K562 (cell line): ENCODE data around the gene SYPL2. TPM values are rescaled to one million over a fixed set of nuclear protein-coding genes. Genes with fewer than 3 reads are reported as not detected.

ENCODE experiments used
- ATAC-seq: fragments of 200-7000 bp; cut with Tn5 transposase; 3 replicates; pipeline ENCODE4 v1.9.1; 2020; ENCODE audit warnings: moderate library complexity
- BruUV-seq: library from RNA; stranded (reverse); fragments of 400-500 nt; replicated peaks from 2 replicates; lab custom pipeline; 2021; lab: Mats Ljungman, UMichigan
- CTCF ChIA-PET: fragments of 300-600 bp; formaldehyde crosslinking; extraction: SDS; loops from one replicate; lab custom pipeline; 2021; ENCODE audit warnings: low intra/inter-chr PET ratio; lab: Yijun Ruan, JAX
- POLR2A ChIA-PET: fragments of 300-600, 350-650 bp; sonication (Branson Sonifier 250); formaldehyde crosslinking; extraction: SDS; loops from one replicate; lab custom pipeline; 2021; ENCODE audit warnings: antibody characterized with exemption, inconsistent platforms; lab: Yijun Ruan, JAX
- DNase-seq, 4 experiments: peaks; one replicate each; pipeline versions ENCODE4 v3.0.0 to v3.0.0-alpha.2; 2011 to 2018; ENCODE audit warnings: low spot score in 3 of 4, mixed read lengths in 3 of 4; ENCODE audit errors: extremely low read depth in 1 of 4
- FAIRE-seq: peaks from 2 replicates; lab custom pipeline; 2011; peaks lifted over from hg19 to GRCh38; lab: Jason Lieb, UNC
- H2AFZ ChIP-seq: 2 replicates; pipeline ENCODE4 v1.6.0; 2011; ENCODE audit warnings: low read depth, low read length, control low read depth, inconsistent platforms
- H3K27ac ChIP-seq: fragments of 200-600 bp; 3 replicates; pipeline ENCODE4 v1.8.0; 2011; ENCODE audit warnings: low read depth, mild to moderate bottlenecking, control low read depth, inconsistent platforms, low read length, moderate library complexity, mixed read lengths; ENCODE audit errors: extremely low read depth
- H3K27me3 ChIP-seq, 2 experiments: fragments of 300-600 bp in 1 of 2; 2 replicates in 1 of 2; 3 replicates in 1 of 2; pipeline versions ENCODE4 v1.6.0 to v1.8.0; 2011; ENCODE audit warnings: inconsistent platforms in 2 of 2, low read length in 2 of 2, mild to moderate bottlenecking in 1 of 2, mixed read lengths in 1 of 2, moderate library complexity in 1 of 2; ENCODE audit not compliant: control insufficient read depth in 2 of 2, insufficient read depth in 2 of 2
- H3K36me3 ChIP-seq: fragments of 300-600 bp; 3 replicates; pipeline ENCODE4 v1.8.0; 2011; ENCODE audit warnings: mild to moderate bottlenecking, low read length, inconsistent platforms; ENCODE audit not compliant: control insufficient read depth, insufficient read depth
- H3K4me1 ChIP-seq, 2 experiments: fragments of 200-600 bp in 1 of 2; replicated peaks in 1 of 2; 2 replicates in 1 of 2; 3 replicates in 1 of 2; pipeline versions ENCODE4 v1.5.1 to v1.8.0; 2011; ENCODE audit warnings: inconsistent platforms in 2 of 2, low read length in 2 of 2, mild to moderate bottlenecking in 1 of 2, mixed read lengths in 1 of 2, moderate library complexity in 1 of 2; ENCODE audit not compliant: control insufficient read depth in 2 of 2, insufficient read depth in 2 of 2
- H3K4me2 ChIP-seq: 2 replicates; pipeline ENCODE4 v1.6.1; 2011; ENCODE audit warnings: low read length, control low read depth, inconsistent platforms, mixed read lengths; ENCODE audit not compliant: insufficient read depth
- H3K4me3 ChIP-seq: fragments of 200-600 bp; sonication (generic), shearing (Covaris generic); 2 replicates; pipeline ENCODE4 v1.5.1; 2016; ENCODE audit warnings: control low read depth, inconsistent platforms
- H3K79me2 ChIP-seq: fragments of 200-600 bp; 3 replicates; pipeline ENCODE4 v1.8.0; 2011; ENCODE audit warnings: low read length, inconsistent platforms; ENCODE audit not compliant: control insufficient read depth, insufficient read depth
- H3K9ac ChIP-seq, 2 experiments: 2 replicates each; pipeline versions ENCODE4 v1.6.0 to v1.6.1; 2011; ENCODE audit warnings: low read depth in 2 of 2, low read length in 2 of 2, control low read depth in 1 of 2, inconsistent platforms in 1 of 2, mild to moderate bottlenecking in 1 of 2, mixed read lengths in 1 of 2; ENCODE audit not compliant: insufficient read depth in 1 of 2
- H3K9me1 ChIP-seq: one replicate; pipeline ENCODE4 v1.6.0; 2011; ENCODE audit warnings: inconsistent platforms, mild to moderate bottlenecking, low read length, moderate library complexity; ENCODE audit not compliant: control insufficient read depth, insufficient read depth
- H3K9me3 ChIP-seq: replicated peaks from 2 replicates; pipeline ENCODE4 v1.5.1; 2011; ENCODE audit warnings: low read depth, low read length, inconsistent platforms; ENCODE audit not compliant: control insufficient read depth, insufficient read depth
- H4K20me1 ChIP-seq: replicated peaks from 2 replicates; pipeline ENCODE4 v1.6.1; 2011; ENCODE audit warnings: low read length, inconsistent platforms, mixed read lengths; ENCODE audit not compliant: control insufficient read depth, insufficient read depth
- CBX1 ChIP-seq: sonication (generic); IDR thresholded peaks from 2 replicates; pipeline ENCODE4 v1.6.1; 2016; ENCODE audit warnings: antibody characterized with exemption, low read depth, mild to moderate bottlenecking
- CHAMP1 ChIP-seq: fragments of 450-650 bp; IDR thresholded peaks from 2 replicates; pipeline ENCODE4 v1.6.1; 2016; ENCODE audit warnings: mild to moderate bottlenecking
- GTF2E2 ChIP-seq: fragments of 200-800 bp; sonication (Bioruptor generic); IDR thresholded peaks from 2 replicates; pipeline ENCODE4 v1.6.1; 2016; ENCODE audit warnings: missing genetic modification characterization, missing compliant biosample characterization
- MCM2 ChIP-seq: fragments of 450-650 bp; IDR thresholded peaks from 2 replicates; pipeline ENCODE4 v1.6.1; 2017; ENCODE audit warnings: low read depth, mild to moderate bottlenecking
- MCM7 ChIP-seq, 2 experiments: fragments of 450-650 bp; IDR thresholded peaks; 2 replicates each; pipeline ENCODE4 v1.6.1; 2016 to 2018
- MXI1 ChIP-seq: IDR thresholded peaks from 2 replicates; pipeline ENCODE4 v1.6.1; 2011; ENCODE audit warnings: low read depth, mild to moderate bottlenecking, improper control_type of control experiment, low read length
- MYNN ChIP-seq, 2 experiments: sonication (generic); formaldehyde crosslinking in 1 of 2; IDR thresholded peaks; 2 replicates each; pipeline versions ENCODE4 v1.5.0 to v1.6.1; 2016 to 2020; ENCODE audit warnings: antibody characterized with exemption in 1 of 2, missing genetic modification reagents in 1 of 2
- NCOR1 ChIP-seq: fragments of 450-650 bp; IDR thresholded peaks from 2 replicates; pipeline ENCODE4 v1.6.1; 2016; ENCODE audit warnings: mild to moderate bottlenecking, moderate library complexity
- NUFIP1 ChIP-seq: fragments of 450-650 bp; IDR thresholded peaks from 2 replicates; pipeline ENCODE4 v1.6.1; 2018; ENCODE audit not compliant: partially characterized antibody
- RBM39 ChIP-seq: fragments of 200-400 bp; formaldehyde crosslinking; optimal IDR thresholded peaks from 2 replicates; pipeline ENCODE3; 2018; ENCODE audit warnings: low read depth, low read length
- SMARCA5 ChIP-seq: fragments of 450-650 bp; IDR thresholded peaks from 2 replicates; pipeline ENCODE4 v1.6.1; 2016
- TBP ChIP-seq: optimal IDR thresholded peaks from 2 replicates; pipeline ENCODE3; 2011; ENCODE audit warnings: low read depth, low read length, improper control_type of control experiment
- ZBTB12 ChIP-seq: fragments of 250-450 bp; sonication (Bioruptor Pico); IDR thresholded peaks from 2 replicates; pipeline ENCODE4 v1.4.0; 2020
- ZNF232 ChIP-seq: sonication (generic); formaldehyde crosslinking; IDR thresholded peaks from 2 replicates; pipeline ENCODE4 v1.8.0; 2022; ENCODE audit warnings: mild to moderate bottlenecking, missing genetic modification reagents
- ZNF282 ChIP-seq: sonication (generic); formaldehyde crosslinking; IDR thresholded peaks from 2 replicates; pipeline ENCODE4 v1.8.1; 2023; ENCODE audit warnings: missing genetic modification reagents
- ZNF311 ChIP-seq: fragments of 250-450 bp; sonication (Bioruptor Pico); IDR thresholded peaks from 2 replicates; pipeline ENCODE4 v1.4.0; 2020; ENCODE audit warnings: mild to moderate bottlenecking, moderate library complexity
- ZNF780A ChIP-seq: fragments of 250-450 bp; sonication (Bioruptor Pico); IDR thresholded peaks from 2 replicates; pipeline ENCODE4 v1.5.0; 2021; ENCODE audit warnings: mild to moderate bottlenecking
- WGBS: fragments of 100-300 bp; shearing (Covaris generic); methylation state at CpG from one replicate; pipeline ENCODE4 v1.1.6; 2016; ENCODE audit warnings: low coverage, mixed read lengths; ENCODE audit not compliant: insufficient coverage; ENCODE audit errors: missing lambda C conversion rate; 5-methylcytosine and 5-hydroxymethylcytosine counted together
- in situ Hi-C: fragments of 300-500 bp; cut with MboI; formaldehyde crosslinking; loops from 4 replicates; pipeline ENCODE4 v1.15.0; 2018; ENCODE audit warnings: inconsistent platforms, mixed read lengths
- intact Hi-C: fragments of 100-400 bp; cut with micrococcal nuclease; formaldehyde crosslinking; loops from 2 replicates; pipeline ENCODE4 v1.14.2; 2022
- polyA plus RNA-seq, 8 experiments: library from polyadenylated mRNA; depleted of rRNA in 4 of 8; stranded (reverse) in 5 of 8; unstranded in 3 of 8; fragments of >200 nt; fragmentation: Nextera tagmentation in 2 of 8; fragmentation: Illumina TruSeq in 1 of 8; extraction: Ambion mirVana in 2 of 8; extraction: Trizol in 1 of 8; gene quantifications; 2 replicates each; pipeline versions ENCODE4 v1.2.1 to v1.2.3, GENCODE V29; 2011 to 2014; ENCODE audit warnings: inconsistent platforms in 1 of 8, missing spikeins in 1 of 8
- total RNA-seq, 7 experiments: library from RNA; depleted of rRNA in 6 of 7; stranded (reverse); fragments of >200 nt in 6 of 7; fragmentation: Illumina TruSeq in 2 of 7; extraction: Trizol in 2 of 7; gene quantifications; 2 replicates each; pipeline versions ENCODE4 v1.2.1 to v1.2.3, GENCODE V29; 2011 to 2021; ENCODE audit warnings: low replicate concordance in 1 of 7

Gene SYPL2
- total and polyA plus RNA-seq, 9 of the 15 experiments (the other 6 are each of a cell fraction or from before 2014, with no cell fraction given) = 0.03 to 0.20 (median 0.07) TPM; not detected in 2

- Histone ChIP-seq H3K79me2 (no peaks in the 10 kb centered on the region), H3K9me1 (no peaks in the 10 kb centered on the region), H3K9ac (no peak overlapping the region), H3K9me3 (no peaks in the 10 kb centered on the region), H4K20me1 (peaks cover 8% of the 10 kb centered on the region; the same call in 1 of the 2 replicates), H3K4me1 (peaks cover 25 to 31% of the 10 kb centered on the region in 2 experiments), H3K4me3 (no peak overlapping the region), H3K36me3 (peaks cover 8% of the 10 kb centered on the region; the same call in 1 of the 3 replicates), H2AFZ (no peak overlapping the region), H3K27me3 (peaks cover 10 to 31% of the 10 kb centered on the region in 2 experiments; a peak in 4 of 5 replicates), H3K27ac (no peak overlapping the region), H3K4me2 (no peak overlapping the region)
- ATAC-seq = no peak
- WGBS = 8% methylated on average over 1 of the region's 1 CpG
- CTCF ChIA-PET = interaction anchor here (0.6 kb wide), 1 partner anchor 20 kb away, joined by 4 read pairs; no protein-coding TSS in a partner anchor
- BruUV-seq = no TSS peak
- POLR2A ChIA-PET = interaction anchor here (0.6 to 5.0 kb wide), 2 partner anchors 11 to 137 kb away, joined by 3 to 24 read pairs; partner anchors contain the start of gene CYB561D1
- in situ Hi-C loops = no loop called here
- no peak for DNase-seq
- FAIRE-seq = no peak
- intact Hi-C loops = no loop called here
- TF ChIP-seq TBP (no peak), MCM7 (IDR thresholded peaks at IDR 0.05) (no peak), ZNF780A (CRISPR knock-in tag) (no peak), ZNF282 (CRISPR knock-in tag) (no peak), SMARCA5 (no peak), RBM39 (no peak), GTF2E2 (tag) (no peak), NUFIP1 (no peak), ZBTB12 (no peak), MXI1 (no peak), CBX1 (no peak), MCM2 (no peak), ZNF232 (CRISPR knock-in tag) (no peak), CHAMP1 (no peak), ZNF311 (no peak), NCOR1 (no peak), MYNN (IDR thresholded peaks at IDR 0.05) (no peak), MYNN (CRISPR knock-in tag; IDR thresholded peaks at IDR 0.05) (no peak)
Observed at GRCh38 chr1:109504974-109505373, 38.6 kb downstream of the SYPL2 start.
